Caco-2 (cell line): ENCODE data around the gene SMG1. TPM values are rescaled to one million over a fixed set of nuclear protein-coding genes. Genes with fewer than 3 reads are reported as not detected.

Experiments
- BruUV-seq: library from RNA; stranded (reverse); fragments of 400-500 nt; replicated peaks from 2 replicates; lab custom pipeline; 2021; lab: Mats Ljungman, UMichigan
- CTCF ChIA-PET: fragments of 300-600 bp; sonication (Branson Sonifier 250); formaldehyde crosslinking; loops from one replicate; lab custom pipeline; 2022; ENCODE audit warnings: antibody characterized with exemption; lab: Charles Lee
- POLR2A ChIA-PET: fragments of 300-600 bp; sonication (Branson Sonifier 250); formaldehyde crosslinking; loops from one replicate; lab custom pipeline; 2022; ENCODE audit warnings: antibody characterized with exemption; lab: Charles Lee
- DNase-seq, 2 experiments: peaks; one replicate each; pipeline versions ENCODE4 v3.0.0 to v3.0.0-alpha.2; 2020 to 2022
- H3K27me3 ChIP-seq: replicated peaks from 2 replicates; pipeline ENCODE4 v1.6.0; 2011; ENCODE audit warnings: low read length; ENCODE audit not compliant: control insufficient read depth, insufficient read depth
- H3K36me3 ChIP-seq: 2 replicates; pipeline ENCODE4 v1.5.1; 2011; ENCODE audit warnings: low read length; ENCODE audit not compliant: control insufficient read depth, insufficient read depth
- H3K4me1 ChIP-seq: fragments of 250-450 bp; sonication (Bioruptor Pico); 2 replicates; pipeline ENCODE4 v1.5.1; 2020; ENCODE audit warnings: mild to moderate bottlenecking
- H3K4me3 ChIP-seq: 2 replicates; pipeline ENCODE4 v1.5.1; 2011; ENCODE audit warnings: low read depth, mild to moderate bottlenecking, control low read depth, low read length
- H3K9me3 ChIP-seq: fragments of 250-450 bp; sonication (Bioruptor Pico); 2 replicates; pipeline ENCODE4 v1.5.1; 2020; ENCODE audit warnings: mild to moderate bottlenecking, moderate library complexity
- H3K27ac Mint-ChIP-seq: one replicate; pipeline ENCODE4 v1.8.0; 2022; ENCODE audit warnings: mixed read lengths; ENCODE audit not compliant: unreplicated experiment
- H3K27me3 Mint-ChIP-seq: one replicate; pipeline ENCODE4 v1.8.0; 2022; ENCODE audit warnings: mixed read lengths; ENCODE audit not compliant: insufficient read depth, unreplicated experiment
- H3K36me3 Mint-ChIP-seq: one replicate; pipeline ENCODE4 v1.8.0; 2022; ENCODE audit warnings: mild to moderate bottlenecking, mixed read lengths; ENCODE audit not compliant: insufficient read depth, unreplicated experiment
- H3K4me1 Mint-ChIP-seq: one replicate; pipeline ENCODE4 v1.8.0; 2022; ENCODE audit warnings: low read depth, mixed read lengths; ENCODE audit not compliant: unreplicated experiment
- H3K4me3 Mint-ChIP-seq: one replicate; pipeline ENCODE4 v1.8.0; 2022; ENCODE audit warnings: mild to moderate bottlenecking, moderate library complexity, mixed read lengths; ENCODE audit not compliant: unreplicated experiment
- H3K9me3 Mint-ChIP-seq: one replicate; pipeline ENCODE4 v1.8.0; 2022; ENCODE audit warnings: mixed read lengths; ENCODE audit not compliant: unreplicated experiment
- CTCF ChIP-seq, 2 experiments: fragments of 200-600 bp in 1 of 2; IDR thresholded peaks; 1 replicate in 1 of 2; 2 replicates in 1 of 2; pipeline versions ENCODE4 v1.5.1 to v1.8.0; 2011 to 2022; ENCODE audit warnings: antibody characterized with exemption in 1 of 2, control low read depth in 1 of 2, inconsistent platforms in 1 of 2, low read depth in 1 of 2, low read length in 1 of 2, mild to moderate bottlenecking in 1 of 2, moderate library complexity in 1 of 2; ENCODE audit not compliant: insufficient read depth in 1 of 2, severe bottlenecking in 1 of 2, unreplicated experiment in 1 of 2
- intact Hi-C: fragments of 100-400 bp; cut with micrococcal nuclease; formaldehyde crosslinking; loops from one replicate; pipeline ENCODE4 v1.10.0; 2022; ENCODE audit not compliant: unreplicated experiment
- total RNA-seq: library from RNA; stranded (reverse); gene quantifications from 2 replicates; pipeline ENCODE4 v1.2.3, GENCODE V29; 2022

The SMG1 gene
- total RNA-seq, 1 experiment from 2014 or later = 79.1 TPM

- Mint-ChIP-seq H3K27ac (no peak overlapping the region), H3K9me3 (no peaks in the 10 kb centered on the region), H3K36me3 (peaks cover 79% of the 10 kb centered on the region), H3K4me3 (no peak overlapping the region), H3K4me1 (peaks cover 12% of the 10 kb centered on the region), H3K27me3 (peaks cover 1% of the 10 kb centered on the region)
- ChIA-PET CTCF (no interaction called here), POLR2A (interaction anchor here (0.6 kb wide), 1 partner anchor 10 kb away, joined by 3 read pairs; no protein-coding TSS in a partner anchor)
- Histone ChIP-seq H3K4me3 (no peak overlapping the region), H3K4me1 (peaks cover 12% of the 10 kb centered on the region), H3K27me3 (no peaks in the 10 kb centered on the region), H3K9me3 (no peaks in the 10 kb centered on the region), H3K36me3 (peaks cover 2% of the 10 kb centered on the region; the same call in 1 of the 2 replicates)
- no peak for TF ChIP-seq CTCF (IDR thresholded peaks at IDR 0.05; ENCODE audit: insufficient read depth in 1 of 2, low read depth in 1 of 2, low read length in 1 of 2, severe bottlenecking in 1 of 2, unreplicated experiment in 1 of 2)
- intact Hi-C loops = no loop called here
- no TSS peak for BruUV-seq
- no peak for DNase-seq
Observed at GRCh38 chr16:18796377-18796776, 129.8 kb downstream of the SMG1 start.

GRCh38 chr16:18792836-18793433, 133.3 kb downstream of the SMG1 start:
- H3K27me3 ChIP-seq = no peaks in the 10 kb centered on the region
- peaks cover 3% of the 10 kb centered on the region for H3K4me1 ChIP-seq
- ChIA-PET CTCF (no interaction called here), POLR2A (interaction anchor here (5.4 kb wide), 1 partner anchor 8 kb away, joined by 105 read pairs; the partner anchor contains the start of gene ARL6IP1)
- H3K9me3 ChIP-seq = no peaks in the 10 kb centered on the region
- H3K36me3 ChIP-seq = peaks cover 3% of the 10 kb centered on the region; the same call in 1 of the 2 replicates
- Mint-ChIP-seq H3K9me3 (no peaks in the 10 kb centered on the region), H3K4me1 (peaks cover 7% of the 10 kb centered on the region), H3K36me3 (peaks cover 84% of the 10 kb centered on the region), H3K27ac (no peak overlapping the region), H3K27me3 (no peaks in the 10 kb centered on the region), H3K4me3 (no peak overlapping the region)
- no peak for TF ChIP-seq CTCF (IDR thresholded peaks at IDR 0.05; ENCODE audit: insufficient read depth in 1 of 2, low read depth in 1 of 2, low read length in 1 of 2, severe bottlenecking in 1 of 2, unreplicated experiment in 1 of 2)
- intact Hi-C loops = no loop called here
- H3K4me3 ChIP-seq = no peak overlapping the region
- no TSS peak for BruUV-seq
- DNase-seq = no peak

GRCh38 chr16:18789850-18790706, 136.1 kb downstream of the SMG1 start, which contains the start of gene RPS15A:
Gene RPS15A (minus strand): TSS chr16:18790334. CDS start chr16:18789113, 1,221 bp downstream.
- intact Hi-C loops = loop anchor here (1.0 to 2.0 kb wide), 2 partner anchors 136 to 733 kb away; partner anchors contain the start of genes CCP110, GDE1 and SMG1
- H3K9me3 Mint-ChIP-seq = no peaks in the 10 kb centered on the region
- H3K4me3 Mint-ChIP-seq = peak within 1 kb of the TSS; percentile 97
- Histone ChIP-seq H3K27me3 (no peaks in the 10 kb centered on the region), H3K4me1 (peaks cover 19% of the 10 kb centered on the region), H3K9me3 (no peaks in the 10 kb centered on the region), H3K4me3 (peak within 1 kb of the TSS; percentile 73), H3K36me3 (peaks cover 1% of the 10 kb centered on the region; the same call in 1 of the 2 replicates)
- peaks cover 15% of the 10 kb centered on the region for H3K4me1 Mint-ChIP-seq
- no TSS peak for BruUV-seq
- ChIA-PET CTCF (interaction anchor here (0.7 to 2.9 kb wide), 2 partner anchors 11 to 280 kb away, joined by 3 to 30 read pairs; partner anchors contain the start of gene ARL6IP1), POLR2A (interaction anchor here (0.6 to 5.4 kb wide), 6 partner anchors 11 to 443 kb away, joined by 3 to 105 read pairs (median 4); partner anchors contain the start of genes ARL6IP1, COQ7 and SMG1)
- TF ChIP-seq CTCF (IDR thresholded peaks at IDR 0.05; ENCODE audit: insufficient read depth in 1 of 2, low read depth in 1 of 2, low read length in 1 of 2, severe bottlenecking in 1 of 2, unreplicated experiment in 1 of 2) = no peak
- peak; percentile 96 to 98 for DNase-seq
- peaks cover 93% of the 10 kb centered on the region for H3K36me3 Mint-ChIP-seq
- peak within 1 kb of the TSS; percentile 97 for H3K27ac Mint-ChIP-seq
- no peaks in the 10 kb centered on the region for H3K27me3 Mint-ChIP-seq
